Activated T-helper 1 cell treated with anti-CD3 and anti-CD28 coated beads, Interleukin-2, amount 50 U/mL, for 16 hours (primary cell): ENCODE results near the gene RAP1GDS1.
"Not testable (repeated sequence)": the region's sequence is repeated elsewhere in the genome, so short reads cannot be mapped to it uniquely, and the experiment has no call there.

ENCODE experiments used
- DNase-seq, 2 donors: peaks; one replicate each; pipeline ENCODE4 v3.0.0-alpha.2; 2020; ENCODE audit warnings: low read depth in 1 of 2, low spot score in 1 of 2

Gene RAP1GDS1

DNA sequence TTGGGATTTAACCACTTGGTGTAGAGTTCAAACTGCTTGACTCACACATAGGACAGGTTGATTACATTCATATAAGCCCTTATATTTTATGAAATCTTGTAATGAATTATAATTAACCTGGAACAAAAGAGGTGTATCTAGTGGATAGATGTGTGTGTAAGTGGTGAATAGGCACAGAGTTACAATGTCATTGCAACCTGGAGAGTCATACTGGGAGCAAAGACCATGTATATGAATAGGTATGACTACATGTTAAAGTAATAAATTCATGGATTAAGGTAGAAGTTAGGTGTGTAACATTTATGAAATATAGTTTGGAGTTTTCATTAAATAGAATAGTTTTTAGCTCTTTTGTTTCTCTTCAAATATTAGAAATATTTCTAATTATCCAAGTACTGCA is 26.1 kb downstream of the RAP1GDS1 start:
- no peak for DNase-seq

DNA sequence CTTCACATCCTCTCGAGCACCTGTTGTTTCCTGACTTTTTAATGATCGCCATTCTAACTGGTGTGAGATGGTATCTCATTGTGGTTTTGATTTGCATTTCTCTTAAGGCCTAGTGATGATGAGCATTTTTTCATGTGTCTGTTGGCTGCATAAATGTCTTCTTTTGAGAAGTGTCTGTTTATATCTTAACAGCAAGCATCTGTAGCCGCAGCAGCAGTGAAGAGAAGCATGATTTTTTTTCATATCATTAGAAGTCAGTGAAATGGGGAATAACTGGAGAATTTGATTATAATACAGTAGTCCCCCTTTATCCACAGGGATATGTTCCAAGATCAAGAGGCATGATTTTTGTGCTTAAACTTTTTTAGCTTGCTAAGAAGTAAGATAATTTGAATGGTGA is 27.5 kb downstream of the RAP1GDS1 start:
- DNase-seq = not testable (repeated sequence)

DNA sequence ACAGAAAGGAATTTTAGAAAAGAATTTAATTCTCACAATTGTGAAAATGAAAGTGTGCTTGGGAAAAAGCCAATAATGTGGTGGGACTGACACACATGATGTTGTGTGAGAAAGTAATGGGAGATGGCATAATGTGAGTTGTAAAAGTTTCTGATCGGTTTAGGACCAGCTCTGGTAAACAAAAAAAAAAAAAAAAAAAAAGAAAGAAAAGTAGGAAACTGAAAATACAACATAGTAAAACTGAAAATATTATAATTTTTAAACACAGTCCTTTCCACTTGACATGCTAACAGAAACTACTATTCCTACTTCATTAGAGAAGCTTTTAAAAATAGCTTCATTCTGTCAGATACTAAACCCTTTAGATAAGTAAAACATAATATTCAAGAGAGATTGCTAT is 28.2 kb downstream of the RAP1GDS1 start:
- no peak for DNase-seq

DNA sequence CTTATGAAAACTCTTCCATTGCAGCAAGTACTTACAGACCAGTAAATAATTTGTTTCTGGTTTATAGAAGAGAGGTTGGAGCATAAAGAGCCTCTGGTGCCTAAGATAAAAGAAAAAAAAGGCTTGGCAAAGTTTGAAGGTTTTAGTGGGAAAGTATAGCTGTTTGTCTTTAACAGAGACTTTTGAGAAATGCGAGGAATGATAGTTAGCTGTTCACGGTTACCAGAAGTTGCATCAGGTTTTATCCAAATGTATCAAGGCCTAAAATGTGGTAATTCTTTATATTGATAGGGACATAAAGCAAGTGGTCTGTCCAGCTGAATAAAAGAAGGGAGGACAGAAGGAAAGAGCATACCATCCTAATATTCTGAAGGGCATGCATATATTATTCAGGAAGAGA is 29.3 kb downstream of the RAP1GDS1 start:
- DNase-seq = no peak

GRCh38 chr4:98293104-98293887 is 32.1 kb downstream of the RAP1GDS1 start:
- DNase-seq = no peak

DNA sequence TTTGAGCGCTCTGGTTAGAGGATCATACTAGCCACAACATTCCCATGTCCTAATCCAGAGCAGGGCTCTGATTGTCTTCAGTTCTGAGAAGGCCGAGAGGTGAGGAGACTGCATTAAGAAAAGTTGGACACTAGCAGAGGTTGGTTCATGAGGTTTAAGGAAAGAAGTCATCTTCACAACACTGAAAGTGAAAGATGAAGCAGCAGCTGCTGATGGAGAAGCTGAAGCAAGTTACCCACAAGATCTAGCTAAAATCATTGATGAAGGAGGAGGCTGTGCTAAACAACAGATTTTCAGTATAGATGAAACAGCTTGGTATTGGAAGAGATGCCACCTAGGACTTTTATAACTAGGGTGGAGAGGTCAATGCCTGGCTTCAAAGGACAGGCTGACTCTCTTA is 36.8 kb downstream of the RAP1GDS1 start:
- no peak for DNase-seq

GRCh38 chr4:98300706-98301105 is 39.5 kb downstream of the RAP1GDS1 start:
- DNase-seq = no peak

DNA sequence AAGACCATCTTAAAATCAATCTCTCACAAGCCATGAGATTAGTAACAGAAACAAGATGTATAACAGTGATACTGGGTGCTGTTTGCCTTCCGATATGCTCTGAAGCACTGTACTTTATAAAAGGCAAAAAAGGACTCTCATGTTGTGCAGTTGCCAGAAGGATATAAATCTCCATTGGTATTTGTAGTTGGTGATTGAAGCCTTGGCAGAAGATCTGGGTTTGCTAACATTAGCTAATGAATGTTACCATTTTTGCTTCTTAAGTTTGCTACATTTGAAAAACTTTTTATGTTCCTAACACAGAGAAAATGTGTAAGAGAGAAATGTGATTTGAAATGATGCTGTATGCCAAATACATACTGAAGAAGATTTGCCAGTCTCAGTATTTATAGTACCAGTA is 44.4 kb downstream of the RAP1GDS1 start:
- no peak for DNase-seq

DNA sequence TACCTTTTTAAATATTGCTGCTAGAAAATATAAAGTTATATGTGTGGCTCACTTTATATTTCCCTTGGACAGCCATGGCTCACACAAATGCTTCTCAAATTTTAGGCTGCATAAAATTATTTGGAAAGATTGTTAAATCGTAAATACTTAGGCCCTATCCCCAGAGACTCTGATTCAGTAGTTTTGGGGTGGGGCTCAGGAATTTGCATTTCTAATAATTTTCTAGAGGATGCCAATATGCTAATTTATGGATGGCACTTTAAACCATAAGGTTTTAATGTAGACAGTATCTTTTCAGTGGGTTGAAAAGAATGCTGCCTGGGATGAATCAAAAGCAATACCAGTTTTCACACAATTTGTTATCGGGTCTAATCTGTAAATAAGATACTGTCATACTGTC is 49.7 kb downstream of the RAP1GDS1 start:
- DNase-seq = no peak

DNA sequence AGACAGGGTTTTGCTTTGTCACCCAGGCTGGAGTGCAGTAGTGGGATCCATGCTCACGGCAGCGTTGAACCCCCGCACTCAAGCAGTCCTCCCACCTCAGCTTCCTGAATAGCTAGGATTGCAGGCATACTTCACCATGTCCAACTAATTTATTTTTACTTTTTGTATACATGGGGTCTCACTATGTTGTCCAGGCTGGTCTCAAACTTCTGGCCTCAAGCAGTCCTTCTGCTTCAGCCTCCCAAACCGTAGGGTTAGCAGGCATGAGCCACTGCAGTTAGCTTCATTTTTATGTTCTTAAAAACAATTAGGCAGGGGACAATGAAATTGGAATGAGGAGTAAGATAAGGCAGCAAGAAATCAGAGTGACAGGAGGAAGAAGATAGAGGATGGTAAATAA is 50.5 kb downstream of the RAP1GDS1 start:
- DNase-seq = no peak

DNA sequence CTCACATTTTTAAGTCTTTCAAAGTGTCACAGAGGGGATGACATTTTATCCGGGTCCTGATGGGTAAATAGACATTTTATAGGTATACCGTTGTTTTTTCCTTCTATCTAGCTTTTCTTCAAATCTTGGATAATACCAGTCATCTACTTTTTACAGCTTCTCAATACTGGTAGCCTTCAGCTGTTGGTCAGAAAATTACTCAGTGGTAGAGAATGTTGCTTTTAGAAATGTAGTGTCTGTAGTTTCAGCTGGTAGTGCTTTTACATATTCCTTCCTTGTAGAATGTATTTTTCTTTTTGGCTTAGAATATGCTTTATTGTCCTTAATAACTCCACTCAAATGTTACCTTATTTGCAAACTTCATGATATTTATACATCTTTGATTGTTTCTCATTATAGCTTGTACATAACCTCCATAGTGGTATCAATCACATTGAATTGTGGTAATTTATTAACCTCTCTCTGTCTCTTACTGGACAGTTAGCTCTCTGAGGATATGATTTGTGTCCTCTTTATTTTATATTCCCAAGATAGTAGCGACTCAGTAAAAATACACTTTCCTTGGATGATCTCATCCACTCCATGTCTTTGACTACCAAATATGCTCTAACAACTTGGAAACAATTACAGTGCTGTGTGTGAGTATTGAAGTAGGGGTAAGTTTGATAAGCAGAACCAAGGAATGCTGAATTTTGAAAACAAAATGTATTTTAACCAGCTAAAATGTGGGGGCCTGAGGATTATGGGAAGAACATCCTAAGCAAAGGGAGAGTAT is 53.8 kb downstream of the RAP1GDS1 start:
- DNase-seq = no peak

DNA sequence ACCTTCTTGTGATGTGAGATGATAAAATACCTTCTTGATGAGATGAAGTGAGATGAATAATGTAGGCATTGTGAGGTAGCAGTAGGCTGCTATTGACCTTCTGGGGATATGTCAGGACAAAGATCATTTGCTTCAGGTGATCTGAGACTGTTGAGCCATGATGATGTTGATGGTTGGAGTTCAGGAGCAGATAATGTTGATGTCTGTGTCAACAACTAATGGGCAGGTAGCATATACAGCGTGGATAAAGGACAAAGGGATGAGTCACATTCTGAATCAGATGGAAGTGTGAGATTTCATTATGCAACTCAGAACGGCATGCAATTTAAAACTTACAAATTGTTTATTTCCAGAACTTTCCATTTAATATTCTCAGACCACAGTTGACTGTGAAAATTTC is 57.3 kb downstream of the RAP1GDS1 start:
- DNase-seq = no peak

DNA sequence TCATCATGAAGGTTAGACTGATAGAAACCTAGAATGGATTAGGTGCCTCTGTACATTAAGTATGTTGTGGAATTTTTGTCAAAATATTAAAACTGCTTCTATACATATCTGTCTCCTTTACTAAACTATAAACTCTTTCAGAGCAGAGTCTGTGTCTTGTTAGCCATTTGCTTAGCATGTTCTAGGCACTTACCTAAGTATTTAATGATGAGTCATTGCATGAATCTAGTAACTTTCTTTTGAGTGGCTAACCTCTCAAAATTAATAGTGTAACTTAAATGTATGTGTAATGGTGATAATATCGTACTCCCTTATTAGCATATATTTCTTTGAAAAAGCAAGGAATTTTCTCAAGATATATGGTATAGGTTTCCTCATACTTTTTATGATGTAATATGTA is 57.8 kb downstream of the RAP1GDS1 start:
- no peak for DNase-seq

DNA sequence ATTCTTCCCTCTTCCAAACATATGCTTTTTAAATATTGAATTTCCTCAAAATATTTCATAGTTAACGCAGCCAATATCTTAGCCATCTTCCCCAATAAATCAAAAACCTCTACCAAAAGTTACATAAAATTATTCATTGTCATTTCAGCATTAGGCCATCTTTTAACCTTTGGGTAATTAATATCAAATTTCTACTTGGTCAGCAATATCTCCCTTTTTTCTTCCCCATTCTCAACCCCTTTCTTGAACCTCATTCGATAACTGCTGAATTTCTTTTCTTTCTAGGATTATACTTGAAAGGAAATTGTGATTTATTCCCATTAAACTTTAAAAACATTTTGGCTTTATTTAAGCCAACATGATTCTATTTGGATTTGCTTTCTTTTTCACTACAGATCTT is 65.0 kb downstream of the RAP1GDS1 start:
- no peak for DNase-seq

GRCh38 chr4:98327694-98328093 is 66.5 kb downstream of the RAP1GDS1 start:
- DNase-seq = no peak

DNA sequence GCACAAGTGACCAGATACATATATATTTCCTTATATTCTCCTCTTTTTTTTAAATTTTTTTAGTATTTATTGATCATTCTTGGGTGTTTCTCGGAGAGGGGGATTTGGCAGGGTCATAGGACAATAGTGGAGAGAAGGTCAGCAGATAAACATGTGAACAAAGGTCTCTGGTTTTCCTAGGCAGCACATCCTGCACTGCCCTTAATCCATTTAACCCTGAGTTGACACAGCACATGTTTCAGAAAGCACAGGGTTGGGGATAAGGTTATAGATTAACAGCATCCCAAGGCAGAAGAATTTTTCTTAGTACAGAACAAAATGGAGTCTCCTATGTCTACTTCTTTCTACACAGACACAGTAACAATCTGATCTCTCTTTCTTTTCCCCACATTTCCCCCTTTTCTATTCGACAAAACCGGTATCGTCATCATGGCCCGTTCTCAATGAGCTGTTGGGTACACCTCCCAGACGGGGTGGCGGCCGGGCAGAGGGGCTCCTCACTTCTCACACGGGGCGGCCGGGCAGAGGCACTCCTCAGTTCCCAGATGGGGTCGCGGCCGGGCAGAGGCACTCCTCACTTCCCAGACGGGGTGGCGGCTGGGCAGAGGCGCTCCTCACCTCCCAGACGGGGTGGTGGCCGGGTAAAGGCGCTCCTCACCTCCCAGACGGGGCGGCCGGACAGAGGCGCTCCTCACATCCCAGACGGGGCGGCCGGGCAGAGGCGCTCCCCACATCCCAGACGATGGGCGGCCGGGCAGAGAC is 68.9 kb downstream of the RAP1GDS1 start:
- DNase-seq = not testable (repeated sequence)

GRCh38 chr4:98332017-98332416 is 70.8 kb downstream of the RAP1GDS1 start:
- DNase-seq = no peak

GRCh38 chr4:98334461-98334860 is 73.3 kb downstream of the RAP1GDS1 start:
- DNase-seq = no peak

- no peak for DNase-seq
Observed at GRCh38 chr4:98338761-98339438, 77.7 kb downstream of the RAP1GDS1 start.

DNA sequence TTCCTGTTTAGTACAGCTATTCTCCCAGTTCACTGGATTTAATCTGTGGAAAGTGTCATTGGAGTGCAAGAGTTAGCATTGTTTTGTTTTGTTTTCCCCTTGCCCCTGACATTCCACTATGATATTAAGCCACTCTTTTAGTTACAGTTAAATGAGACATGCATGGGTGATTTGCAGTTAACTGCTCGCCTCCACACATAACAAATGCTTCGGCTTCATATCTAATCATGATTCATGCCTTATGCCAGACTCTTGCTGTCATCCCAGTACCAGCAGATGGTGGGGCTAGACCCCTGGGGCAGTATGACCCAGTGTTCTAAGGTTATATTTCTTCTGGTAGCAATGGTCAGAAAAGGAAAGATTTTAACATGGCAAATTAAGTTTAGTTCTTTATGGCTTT is 80.1 kb downstream of the RAP1GDS1 start:
- DNase-seq = no peak

- no peak for DNase-seq
Observed at GRCh38 chr4:98343626-98344025, 82.4 kb downstream of the RAP1GDS1 start.
